NB4 (cell line): ENCODE measurements around the gene MBNL2.

Experiments used
- DNase-seq: peaks from one replicate; pipeline ENCODE4 v3.0.0; 2010; ENCODE audit warnings: low read depth
- H3K4me3 ChIP-seq: one replicate; pipeline ENCODE4 v1.5.1; 2011; ENCODE audit warnings: mild to moderate bottlenecking, low read depth, low read length, moderate library complexity
- CTCF ChIP-seq: IDR thresholded peaks from one replicate; pipeline ENCODE4 v1.5.1; 2012; ENCODE audit warnings: low read depth, low read length
- MAX ChIP-seq: IDR thresholded peaks from 2 replicates; pipeline ENCODE4 v1.6.1; 2011; ENCODE audit warnings: low read depth, low read length
- MYC ChIP-seq: IDR thresholded peaks from 2 replicates; pipeline ENCODE4 v1.6.1; 2011; ENCODE audit warnings: low read depth, low read length
- POLR2A ChIP-seq: IDR thresholded peaks from 2 replicates; pipeline ENCODE4 v1.6.1; 2011; ENCODE audit warnings: mild to moderate bottlenecking; ENCODE audit not compliant: insufficient read length; ENCODE audit errors: extremely low read depth

Gene MBNL2

GRCh38 chr13:97423300-97424045 is 201.3 kb downstream of the MBNL2 start:
- no peak for DNase-seq
- TF ChIP-seq POLR2A (no peak), MYC (no peak), MAX (no peak), CTCF (no peak)
- H3K4me3 ChIP-seq, result no peak overlapping the region

- no peak for TF ChIP-seq MAX
- no peak for TF ChIP-seq MYC
- TF ChIP-seq CTCF, result no peak
- no peak for TF ChIP-seq POLR2A
- no peak for DNase-seq
- no peak overlapping the region for H3K4me3 ChIP-seq
Measured at GRCh38 chr13:97425590-97425989, 203.5 kb downstream of the MBNL2 start.

- DNase-seq, result no peak
- no peak overlapping the region for H3K4me3 ChIP-seq
Measured at GRCh38 chr13:97426695-97427094, 204.6 kb downstream of the MBNL2 start.

GRCh38 chr13:97429681-97430081 is 207.5 kb downstream of the MBNL2 start:
- H3K4me3 ChIP-seq, result peak overlapping the region; percentile 52
- TF ChIP-seq MYC, result no peak
- peak; percentile 60; the same call in 1 of the 2 replicates for TF ChIP-seq MAX
- TF ChIP-seq POLR2A, result peak; percentile 49
- TF ChIP-seq CTCF, result no peak
- peak; percentile 84 for DNase-seq

More at GRCh38 chr13:97426695-97427094, 204.6 kb downstream of the MBNL2 start:
- TF ChIP-seq POLR2A (no peak), MYC (no peak), CTCF (no peak), MAX (no peak)

GRCh38 chr13:97430296-97430695 is 208.2 kb downstream of the MBNL2 start:
- DNase-seq, result no peak
- peak overlapping the region; percentile 21 for H3K4me3 ChIP-seq
- TF ChIP-seq MYC (0 out of 2 replicates have a peak, but pooled peaks have one; percentile 18), POLR2A (no peak)

GRCh38 chr13:97431171-97431764 is 209.1 kb downstream of the MBNL2 start:
- TF ChIP-seq CTCF, result no peak
- DNase-seq, result no peak
- H3K4me3 ChIP-seq, result peak overlapping the region; percentile 83
